Dermis microvascular lymphatic vessel endothelial cell (primary cell): Measurements from ENCODE around the gene ZRANB3. TPM values are rescaled to one million over a fixed set of nuclear protein-coding genes. Genes with fewer than 3 reads are reported as not detected.
"Not testable (repeated sequence)": the region's sequence is repeated elsewhere in the genome, so short reads cannot be mapped to it uniquely, and the experiment has no call there.

Source experiments
- DNase-seq, 2 donors: peaks; one replicate each; pipeline versions ENCODE4 v3.0.0 to v3.0.0-alpha.2; 2010; ENCODE audit warnings: low read depth in 2 of 2
- total RNA-seq: library from RNA; depleted of rRNA; stranded (reverse); fragments of >200 nt; gene quantifications from 2 replicates; pipeline ENCODE4 v1.2.1, GENCODE V29; 2014

The ZRANB3 gene
- total RNA-seq, result 4.2 and 6.0 TPM in 2 replicates

DNA sequence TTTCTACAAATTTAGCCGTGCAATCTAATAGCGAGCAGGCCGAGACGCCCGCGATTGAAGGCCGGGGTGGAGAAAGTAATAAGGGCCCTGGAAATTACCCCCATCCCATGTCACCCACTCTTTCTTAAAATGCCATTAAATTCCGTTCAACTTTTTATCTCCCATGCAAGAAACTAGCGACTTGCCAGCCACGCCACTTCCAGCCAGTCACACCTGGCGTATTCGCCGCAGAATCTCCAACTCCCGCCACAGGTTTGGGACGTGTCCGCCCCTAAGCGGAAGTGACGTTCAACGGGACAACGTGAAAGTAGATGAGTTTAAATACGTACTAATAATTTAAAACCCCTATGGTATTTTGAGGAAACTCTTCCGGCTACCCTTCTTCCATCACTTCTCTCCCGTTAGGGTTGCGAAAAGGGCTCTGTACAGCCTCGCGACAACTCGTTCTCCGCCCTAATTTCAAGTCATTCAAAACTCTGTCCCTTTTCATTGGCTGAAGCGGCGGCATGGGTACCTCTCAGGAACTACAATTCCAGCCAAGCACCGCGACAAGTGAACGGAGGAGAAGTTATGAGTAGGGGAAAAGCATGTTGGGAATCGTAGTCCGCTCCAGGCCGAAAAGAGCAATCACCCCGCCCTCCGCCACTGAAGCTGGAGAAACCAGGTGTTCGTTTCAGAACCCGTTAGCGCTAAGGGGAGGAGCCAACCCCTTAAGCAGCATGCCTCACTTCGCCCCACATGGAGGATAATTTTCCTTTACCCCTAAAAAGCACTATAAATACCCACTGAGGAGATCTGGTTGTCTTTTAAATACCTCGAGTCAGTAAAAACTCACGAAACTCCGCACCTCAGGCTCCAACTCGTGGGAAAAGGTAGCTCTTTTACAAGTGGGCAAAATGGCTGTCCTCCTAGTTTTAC, at the start of gene ZRANB3:
Gene ZRANB3 (minus strand): TSS at position 906 of the 918 bp plus-strand sequence.
- DNase-seq, result peak; percentile 96 to 98

GRCh38 chr2:135573620-135574019, 42.6 kb upstream of the ZRANB3 start:
- DNase-seq, result peak in 1 of 2 donors; percentile 3

GRCh38 chr2:135570884-135571283, 39.9 kb upstream of the ZRANB3 start:
- DNase-seq, result no peak

DNA sequence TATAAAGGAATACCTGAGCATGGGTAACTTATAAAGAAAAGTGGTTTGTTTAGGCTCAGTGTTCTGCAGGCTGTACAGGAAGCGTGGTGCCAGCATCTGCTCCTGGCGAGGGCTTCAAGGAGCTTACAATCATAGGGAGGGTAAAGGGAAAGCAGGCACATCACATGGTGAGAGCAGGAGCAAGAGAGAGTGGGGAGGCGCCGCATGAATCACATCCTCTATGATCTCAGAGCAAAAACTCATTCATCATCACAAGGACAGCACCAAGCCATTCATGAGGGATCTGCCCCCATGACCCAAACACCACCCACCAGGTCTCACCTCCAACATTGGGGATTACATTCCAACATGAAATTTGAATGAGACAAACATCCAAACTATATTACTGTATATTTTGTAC, 32.8 kb upstream of the ZRANB3 start:
- peak in 1 of 2 donors; percentile 20 for DNase-seq

- no peak for DNase-seq
These were observed 30.9 kb upstream of the ZRANB3 start for GRCh38 chr2:135561925-135562324.

DNA sequence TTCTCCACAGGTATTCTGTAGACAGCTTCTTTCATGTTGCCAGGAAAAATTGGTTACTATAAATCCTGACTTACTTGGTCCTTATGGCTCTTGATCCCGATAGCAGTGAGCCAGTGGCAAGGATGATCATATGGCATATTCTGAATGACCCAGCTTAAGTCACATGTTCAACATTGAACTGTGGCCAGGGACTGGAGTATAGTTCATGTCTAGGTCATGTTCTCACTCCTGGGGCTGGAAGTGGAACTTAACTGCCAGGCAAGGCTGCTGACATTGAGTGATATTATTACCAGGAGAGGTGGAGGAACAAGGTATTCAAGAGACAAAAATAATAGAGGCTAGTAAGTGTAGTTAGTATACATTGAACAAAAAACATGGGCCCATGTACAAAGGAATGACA, 26.5 kb upstream of the ZRANB3 start:
- DNase-seq, result no peak

GRCh38 chr2:135555311-135555710, 24.3 kb upstream of the ZRANB3 start:
- no peak for DNase-seq

GRCh38 chr2:135552887-135553286, 21.9 kb upstream of the ZRANB3 start:
- DNase-seq, result no peak

DNA sequence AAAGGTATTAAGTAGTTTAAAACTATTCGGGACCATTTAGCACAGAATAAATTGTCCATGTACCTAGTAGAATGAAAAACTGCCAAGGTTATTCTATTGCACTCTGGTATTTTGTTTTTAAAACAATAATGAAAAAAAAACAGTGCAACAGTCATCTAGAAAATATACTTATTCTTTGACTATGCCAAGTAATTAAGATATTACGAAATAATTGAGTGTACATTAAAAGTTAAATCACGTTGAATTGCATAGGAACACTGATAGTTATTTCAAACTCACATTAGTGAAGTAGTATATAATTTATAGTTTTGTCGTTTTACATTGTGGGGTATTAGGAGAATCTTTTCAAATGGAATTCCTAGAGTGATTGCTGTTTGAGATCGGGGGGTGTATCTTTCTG, 20.3 kb upstream of the ZRANB3 start:
- no peak for DNase-seq

GRCh38 chr2:135547311-135547710, 16.3 kb upstream of the ZRANB3 start:
- DNase-seq, result no peak

GRCh38 chr2:135546436-135546835, 15.4 kb upstream of the ZRANB3 start:
- no peak for DNase-seq

DNA sequence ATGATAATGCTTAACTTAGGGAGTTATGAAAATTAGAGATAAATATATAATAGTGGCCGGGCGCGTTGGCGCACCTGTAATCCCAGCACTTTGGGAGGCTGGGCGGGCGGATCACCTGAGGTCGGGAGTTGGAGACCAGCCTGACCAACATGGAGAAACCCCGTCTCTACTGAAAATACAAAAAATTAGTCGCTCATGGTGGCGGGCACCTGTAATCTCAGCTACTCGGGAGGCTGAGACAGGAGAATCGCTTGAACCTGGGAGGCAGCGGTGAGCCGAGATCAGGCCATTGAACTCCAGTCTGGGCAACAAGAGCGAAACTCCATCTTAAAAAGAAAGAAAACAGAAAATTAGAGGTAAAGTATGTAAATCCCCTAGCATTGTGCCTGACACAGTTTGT, 2.5 kb upstream of the ZRANB3 start:
- DNase-seq, result not testable (repeated sequence)

DNA sequence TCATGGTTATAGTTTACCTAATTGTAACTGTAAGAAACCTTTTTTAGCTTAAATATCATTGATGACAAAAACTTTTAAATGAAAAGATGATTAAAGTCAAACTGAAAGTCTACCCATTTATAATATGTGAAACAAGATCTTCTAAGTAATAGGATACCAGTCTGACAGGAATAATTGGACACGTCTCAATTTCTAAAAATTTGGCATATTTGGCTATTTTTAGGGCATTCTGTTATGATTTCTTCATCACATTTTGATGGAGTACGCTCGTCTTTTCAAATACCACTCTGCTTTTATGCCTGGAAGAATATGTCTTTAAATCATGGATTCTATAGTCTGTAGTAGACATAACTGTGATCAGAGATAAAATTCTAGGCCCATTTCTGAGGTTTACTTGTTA, 1.6 kb upstream of the ZRANB3 start:
- no peak for DNase-seq

DNA sequence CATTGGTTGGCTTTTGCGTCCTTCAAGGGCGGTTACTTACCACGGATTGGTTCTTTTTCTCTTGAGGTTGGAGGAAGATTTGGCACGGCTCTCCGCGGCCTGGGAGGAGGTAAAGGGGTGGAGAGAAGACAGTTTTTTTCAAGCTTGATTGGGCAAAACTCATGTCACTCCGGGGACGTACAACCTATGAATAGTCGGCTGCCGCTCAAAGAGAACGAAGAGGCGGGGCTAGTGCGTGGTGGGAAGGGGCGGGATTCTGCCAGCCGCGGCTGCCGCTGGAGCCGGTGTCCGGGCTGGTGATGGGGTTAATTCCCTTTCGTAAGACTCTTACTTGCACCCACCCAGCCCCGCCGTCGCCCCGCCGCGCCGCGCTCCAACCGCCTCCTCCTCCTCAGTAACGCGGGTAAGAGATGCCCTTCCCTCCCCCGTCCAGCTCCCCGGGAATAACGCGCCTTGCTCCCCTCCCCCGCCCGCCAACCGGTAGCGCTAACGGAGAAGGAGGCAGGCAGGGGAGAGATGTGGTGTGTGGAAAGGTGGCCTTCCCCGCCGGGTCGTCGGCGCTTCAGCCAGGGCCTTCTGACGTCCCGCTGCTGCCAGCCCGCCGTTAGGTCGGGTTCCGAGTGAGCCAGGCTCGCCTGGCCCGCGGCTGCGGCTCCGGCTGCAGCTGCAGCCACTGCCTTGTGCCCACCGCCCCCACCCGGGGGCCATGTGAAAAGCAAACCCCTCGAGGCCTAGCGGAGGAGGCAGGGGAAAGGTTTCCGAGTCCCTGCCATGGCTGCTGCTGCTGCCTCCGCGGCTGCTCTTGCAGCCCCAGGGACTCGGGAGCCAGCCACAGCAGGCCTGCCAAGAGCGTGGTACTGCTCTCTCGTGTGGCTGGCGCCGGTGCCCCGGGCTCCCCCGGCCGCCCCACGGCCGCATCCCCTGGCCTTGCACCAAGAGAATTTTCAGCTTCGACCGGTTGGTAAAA, 496 bp upstream of the ZRANB3 start, which contains the start of gene R3HDM1:
Gene R3HDM1 (plus strand): TSS at position 254 of the 967 bp plus-strand sequence. CDS start 73,362 bp downstream, outside the sequence.
- peak; percentile 100 for DNase-seq

DNA sequence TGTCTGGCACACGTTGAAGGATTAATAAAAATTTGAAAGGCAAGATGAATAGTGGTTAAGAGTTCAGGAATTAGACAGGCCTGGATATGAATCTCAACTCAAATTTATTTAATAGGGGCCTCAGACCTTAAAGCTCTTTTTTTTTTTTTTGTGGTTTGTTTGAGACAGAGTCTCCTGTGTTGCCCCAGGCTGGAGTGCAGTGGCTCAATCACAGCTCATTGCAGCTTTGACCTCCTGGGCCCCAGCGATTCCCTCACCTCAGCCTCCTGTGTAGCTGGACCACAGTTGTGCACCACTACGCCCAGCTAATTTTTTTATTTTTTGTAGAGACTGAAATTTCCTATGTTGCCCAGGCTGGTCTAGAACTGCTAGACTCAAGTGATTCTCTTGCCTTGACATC, 3.0 kb downstream of the ZRANB3 start:
- DNase-seq, result no peak

DNA sequence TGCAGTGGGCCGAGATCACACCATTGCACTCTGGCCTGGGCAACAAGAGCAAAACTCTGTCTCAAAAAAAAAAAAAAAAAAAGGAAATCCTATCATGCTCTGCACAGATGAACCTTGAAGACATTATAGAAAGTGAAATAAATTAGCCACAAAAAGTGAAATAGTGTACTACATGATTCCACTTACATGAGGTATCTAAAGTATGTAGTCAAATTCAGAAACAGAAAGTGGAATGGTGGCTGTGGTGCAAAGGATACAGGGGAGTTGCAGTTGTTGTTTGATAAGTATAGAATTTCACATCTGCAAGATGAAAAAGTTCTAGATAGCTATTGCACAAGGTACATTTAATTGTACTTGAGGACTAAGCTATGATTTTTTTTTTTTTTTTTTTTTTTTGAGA, 5.2 kb downstream of the ZRANB3 start:
- no peak for DNase-seq

- DNase-seq, result no peak
These were observed 18.9 kb downstream of the ZRANB3 start for GRCh38 chr2:135512099-135512498.

DNA sequence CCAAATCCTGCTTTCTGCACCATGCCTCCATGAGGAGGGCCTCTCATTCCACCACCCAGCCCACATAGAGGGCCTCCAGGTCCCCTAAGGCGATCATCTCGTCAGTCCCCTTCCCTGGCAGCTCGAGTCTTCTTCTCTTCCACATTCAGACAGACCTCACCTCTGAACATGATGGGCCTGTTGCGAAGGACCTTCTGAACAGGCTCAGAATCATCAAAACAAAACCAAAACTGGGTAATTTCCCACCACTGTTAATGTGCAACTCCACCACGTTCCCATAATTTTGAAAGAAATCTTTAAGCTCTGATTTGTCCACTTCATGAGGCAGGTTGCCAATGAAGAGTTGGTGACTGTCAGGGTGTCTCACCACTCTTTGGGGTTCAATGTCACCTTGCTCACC, 20.4 kb downstream of the ZRANB3 start:
- no peak for DNase-seq

DNA sequence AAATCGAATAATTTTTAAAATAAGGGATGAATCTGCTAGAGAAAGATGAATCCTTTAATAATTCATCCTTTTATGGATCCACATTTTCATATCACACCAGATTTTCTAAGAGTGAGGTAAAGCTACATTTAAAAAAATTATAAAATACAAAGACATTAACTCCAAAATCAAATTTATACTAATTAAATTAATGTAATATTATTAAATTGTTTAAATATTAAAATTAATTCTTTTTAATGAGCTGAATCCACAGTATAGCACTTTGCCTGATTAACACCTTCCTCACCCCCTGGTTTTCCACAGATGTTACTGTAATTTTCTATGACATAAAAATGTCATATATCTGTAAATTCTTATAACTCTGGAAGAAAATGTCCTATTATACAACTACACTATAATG, 26.2 kb downstream of the ZRANB3 start:
- no peak for DNase-seq

DNA sequence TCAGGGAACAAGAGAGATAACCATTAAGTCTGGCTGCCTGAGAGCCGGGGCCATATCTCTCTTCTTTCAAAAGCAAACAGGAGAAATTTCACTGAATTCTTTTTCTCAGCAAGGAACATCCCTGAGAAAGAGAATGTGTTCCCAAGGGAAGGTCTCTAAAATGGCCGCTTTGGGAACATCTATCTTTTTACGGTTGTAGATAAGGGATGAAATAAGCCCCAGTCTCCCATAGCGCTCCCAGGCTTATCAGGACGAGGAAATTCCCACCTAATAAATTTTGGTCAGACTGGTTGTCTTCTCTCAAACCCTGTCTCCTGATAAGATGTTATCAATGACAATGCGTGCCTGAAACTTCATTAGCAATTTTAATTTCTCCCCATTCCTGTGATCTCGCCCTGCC, 32.4 kb downstream of the ZRANB3 start:
- DNase-seq, result not testable (repeated sequence)

GRCh38 chr2:135494917-135495316, 36.1 kb downstream of the ZRANB3 start:
- DNase-seq, result no peak

DNA sequence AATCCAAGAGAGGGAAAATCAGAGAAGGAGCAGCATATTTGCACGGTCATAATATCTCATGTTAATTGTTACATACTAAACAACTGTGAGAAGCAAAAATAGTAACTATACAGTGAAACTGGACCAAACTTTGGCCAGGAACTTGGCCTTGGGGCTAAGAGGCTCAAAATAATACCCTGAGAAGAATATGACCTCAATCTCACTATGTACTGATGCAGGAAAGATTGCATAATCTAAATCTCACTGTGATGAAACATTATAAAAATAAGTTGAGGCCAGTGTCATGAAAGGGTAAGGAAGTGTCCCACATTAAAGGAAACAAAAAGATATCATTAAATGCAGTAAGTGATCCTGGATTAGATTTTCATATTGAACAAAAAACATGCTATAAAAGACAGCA, 36.5 kb downstream of the ZRANB3 start:
- DNase-seq, result no peak
